Measurements from ENCODE around the gene NUDCD3.
"Not testable (repeated sequence)": the region's sequence is repeated elsewhere in the genome, so short reads cannot be mapped to it uniquely, and the experiment has no call there.

The NUDCD3 gene

DNA sequence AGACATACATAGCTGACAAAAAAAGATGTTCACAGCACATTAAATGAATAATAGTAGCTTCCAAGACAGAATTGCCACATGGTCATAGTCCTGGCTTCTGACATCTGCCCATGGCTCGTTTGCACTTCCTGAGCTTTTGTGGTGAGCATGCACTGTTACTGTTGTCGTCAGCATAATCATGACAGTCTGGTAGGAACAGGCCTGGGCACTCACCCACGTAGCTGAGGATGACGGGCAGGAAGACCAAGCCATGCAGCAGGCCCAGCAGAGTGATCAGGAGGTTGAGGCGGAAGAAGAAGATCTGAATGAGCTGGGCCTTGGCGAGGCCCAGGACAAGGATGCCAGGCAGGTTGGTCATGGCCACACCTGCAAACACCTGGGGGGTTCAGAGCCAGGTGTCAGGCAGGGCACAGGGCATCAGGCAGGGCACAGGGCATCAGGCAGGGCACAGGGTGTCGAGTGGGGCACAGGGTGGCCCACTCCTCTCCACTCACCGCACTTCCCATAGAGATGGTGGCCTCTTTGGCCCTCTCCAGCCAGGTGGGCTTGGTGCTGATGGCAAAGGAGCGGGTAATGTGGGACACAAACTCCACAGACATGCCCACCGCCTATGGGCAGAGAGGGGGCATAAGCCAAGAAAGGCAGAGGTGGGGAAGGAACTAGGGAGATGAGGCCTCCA is 25.3 kb upstream of the NUDCD3 start:
- Histone ChIP-seq H3K27me3 (replicated peaks; ENCODE audit: control insufficient read depth, insufficient read depth, low read length) (peaks cover 11% of the 10 kb centered on the region), H3K9ac (ENCODE audit: low read length) (no peak overlapping the region), H3K9me3 (ENCODE audit: control insufficient read depth, low read length) (no peaks in the 10 kb centered on the region), H3K4me3 (ENCODE audit: low read length) (no peak overlapping the region), H3K36me3 (ENCODE audit: control insufficient read depth, insufficient read depth, low read length, severe bottlenecking) (no peaks in the 10 kb centered on the region), H3K4me1 (ENCODE audit: control insufficient read depth, insufficient read depth, low read length) (no peaks in the 10 kb centered on the region)
- DNase-seq (ENCODE audit: low read depth): no peak

DNA sequence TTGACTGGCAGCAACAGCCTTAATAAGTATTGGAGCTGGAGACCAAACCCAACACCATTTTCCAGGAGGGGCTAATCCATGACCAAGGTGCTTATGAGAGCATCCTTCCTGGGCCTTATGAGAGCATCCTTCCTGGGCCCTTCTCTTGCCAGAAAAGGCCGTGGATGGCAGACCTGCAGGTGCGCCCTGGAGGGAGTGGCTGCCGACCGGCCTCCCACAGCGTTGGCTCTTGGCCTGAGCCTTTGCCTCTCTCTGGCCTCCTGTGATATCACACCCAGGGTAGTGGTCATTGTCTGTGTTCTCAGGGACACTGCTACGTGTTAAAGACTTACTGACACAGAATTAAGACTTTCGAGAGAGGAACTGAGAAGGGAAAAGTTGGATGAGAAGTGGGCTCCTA is 22.3 kb upstream of the NUDCD3 start:
- H3K27me3 ChIP-seq (replicated peaks; ENCODE audit: control insufficient read depth, insufficient read depth, low read length): peaks cover 8% of the 10 kb centered on the region
- H3K4me3 ChIP-seq (ENCODE audit: low read length): no peak overlapping the region
- DNase-seq (ENCODE audit: low read depth): no peak
- no peaks in the 10 kb centered on the region for H3K4me1 ChIP-seq (ENCODE audit: control insufficient read depth, insufficient read depth, low read length)
- H3K9me3 ChIP-seq (ENCODE audit: control insufficient read depth, low read length): peaks cover 12% of the 10 kb centered on the region
- H3K9ac ChIP-seq (ENCODE audit: low read length): no peak overlapping the region
- no peaks in the 10 kb centered on the region for H3K36me3 ChIP-seq (ENCODE audit: control insufficient read depth, insufficient read depth, low read length, severe bottlenecking)

DNA sequence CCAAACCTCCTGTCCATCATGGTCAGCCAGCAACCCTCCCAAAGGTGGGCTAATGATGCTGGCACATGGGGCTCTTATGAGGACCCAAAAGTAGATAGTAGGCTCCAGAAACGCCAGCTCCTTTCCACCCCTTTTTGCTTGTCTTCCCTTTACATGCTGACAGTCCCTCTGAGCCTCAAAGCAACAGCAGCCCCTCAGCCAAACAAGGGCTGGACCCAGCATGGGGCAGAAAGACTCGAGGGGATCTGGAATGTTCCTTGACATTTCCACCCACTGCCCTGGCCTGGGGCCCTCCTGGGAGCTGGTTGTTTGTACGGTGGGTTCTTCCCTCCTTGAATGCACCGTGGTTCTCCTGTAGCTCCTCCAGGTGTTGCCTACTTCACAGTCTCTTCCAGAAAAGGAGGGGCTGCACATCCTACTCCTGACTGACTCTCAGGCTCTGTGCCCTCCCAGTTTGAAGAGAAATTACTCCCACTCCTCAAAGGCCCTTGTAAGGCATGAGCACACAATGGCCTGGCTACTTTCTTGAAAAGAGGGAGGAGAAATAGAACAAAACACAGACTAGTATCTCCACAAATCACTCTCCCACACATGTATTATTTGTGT is 21.5 kb upstream of the NUDCD3 start:
- H3K4me1 ChIP-seq (ENCODE audit: control insufficient read depth, insufficient read depth, low read length): no peaks in the 10 kb centered on the region
- H3K9me3 ChIP-seq (ENCODE audit: control insufficient read depth, low read length): peaks cover 12% of the 10 kb centered on the region
- no peak overlapping the region for H3K4me3 ChIP-seq (ENCODE audit: low read length)
- H3K36me3 ChIP-seq (ENCODE audit: control insufficient read depth, insufficient read depth, low read length, severe bottlenecking): no peaks in the 10 kb centered on the region
- peaks cover 8% of the 10 kb centered on the region for H3K27me3 ChIP-seq (replicated peaks; ENCODE audit: control insufficient read depth, insufficient read depth, low read length)
- no peak overlapping the region for H3K9ac ChIP-seq (ENCODE audit: low read length)
- no peak for DNase-seq (ENCODE audit: low read depth)

DNA sequence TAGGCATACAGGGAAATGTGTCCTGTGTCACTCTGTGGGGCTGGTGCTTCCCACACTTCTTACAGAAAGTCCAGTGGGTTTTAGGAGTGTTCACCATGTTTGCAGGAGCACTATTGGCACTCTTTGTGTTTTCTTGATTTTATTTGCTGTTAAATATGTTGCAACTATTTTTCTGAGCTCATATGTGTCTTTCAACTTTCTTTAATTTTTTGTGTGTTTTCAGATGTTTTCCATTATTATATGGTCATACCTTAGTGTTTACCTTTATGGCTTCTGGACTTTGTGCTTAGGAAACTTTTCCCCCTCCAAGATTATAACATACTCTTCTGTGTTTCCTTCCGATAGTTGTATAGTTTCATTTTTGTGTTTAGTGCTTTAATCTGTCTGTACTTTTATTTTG is 20.8 kb upstream of the NUDCD3 start:
- no peak for DNase-seq (ENCODE audit: low read depth)
- peaks cover 12% of the 10 kb centered on the region for H3K9me3 ChIP-seq (ENCODE audit: control insufficient read depth, low read length)
- H3K4me1 ChIP-seq (ENCODE audit: control insufficient read depth, insufficient read depth, low read length): no peaks in the 10 kb centered on the region
- no peak overlapping the region for H3K9ac ChIP-seq (ENCODE audit: low read length)
- peaks cover 8% of the 10 kb centered on the region for H3K27me3 ChIP-seq (replicated peaks; ENCODE audit: control insufficient read depth, insufficient read depth, low read length)
- H3K4me3 ChIP-seq (ENCODE audit: low read length): no peak overlapping the region
- no peaks in the 10 kb centered on the region for H3K36me3 ChIP-seq (ENCODE audit: control insufficient read depth, insufficient read depth, low read length, severe bottlenecking)

DNA sequence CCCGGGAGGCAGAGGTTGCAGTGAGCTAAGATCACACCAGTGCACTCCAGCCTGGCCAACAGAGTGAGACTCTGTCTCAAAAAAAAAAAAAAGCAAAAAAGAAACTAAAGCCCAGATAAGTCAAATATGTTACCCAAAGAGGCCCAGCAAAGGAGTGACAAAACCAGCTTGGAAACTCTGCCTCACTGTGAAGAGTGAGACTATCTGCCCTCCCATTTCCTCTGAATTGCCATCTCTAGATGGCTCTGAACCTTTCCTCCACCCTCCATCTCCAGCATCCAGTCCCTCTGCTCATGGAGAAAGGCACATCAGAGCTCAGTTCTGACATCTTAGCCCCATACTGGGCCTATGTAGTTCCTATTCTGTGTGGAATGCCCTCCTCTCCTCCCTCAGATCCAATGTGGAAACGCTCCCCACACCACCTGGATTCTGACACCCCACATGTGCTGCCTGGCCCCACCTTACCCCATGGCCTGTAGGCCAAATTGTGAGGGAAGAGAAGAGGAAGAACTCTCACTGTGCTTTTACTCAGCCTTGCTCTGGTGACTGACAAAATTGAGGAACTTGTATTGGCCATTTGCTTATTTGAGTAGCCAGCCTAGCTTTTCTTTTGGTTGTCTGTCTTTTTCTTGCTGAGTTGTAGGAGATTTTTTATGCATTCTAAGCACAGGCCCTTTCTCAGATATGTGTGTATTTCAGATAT is 18.0 kb upstream of the NUDCD3 start:
- H3K4me3 ChIP-seq (ENCODE audit: low read length): no peak overlapping the region

DNA sequence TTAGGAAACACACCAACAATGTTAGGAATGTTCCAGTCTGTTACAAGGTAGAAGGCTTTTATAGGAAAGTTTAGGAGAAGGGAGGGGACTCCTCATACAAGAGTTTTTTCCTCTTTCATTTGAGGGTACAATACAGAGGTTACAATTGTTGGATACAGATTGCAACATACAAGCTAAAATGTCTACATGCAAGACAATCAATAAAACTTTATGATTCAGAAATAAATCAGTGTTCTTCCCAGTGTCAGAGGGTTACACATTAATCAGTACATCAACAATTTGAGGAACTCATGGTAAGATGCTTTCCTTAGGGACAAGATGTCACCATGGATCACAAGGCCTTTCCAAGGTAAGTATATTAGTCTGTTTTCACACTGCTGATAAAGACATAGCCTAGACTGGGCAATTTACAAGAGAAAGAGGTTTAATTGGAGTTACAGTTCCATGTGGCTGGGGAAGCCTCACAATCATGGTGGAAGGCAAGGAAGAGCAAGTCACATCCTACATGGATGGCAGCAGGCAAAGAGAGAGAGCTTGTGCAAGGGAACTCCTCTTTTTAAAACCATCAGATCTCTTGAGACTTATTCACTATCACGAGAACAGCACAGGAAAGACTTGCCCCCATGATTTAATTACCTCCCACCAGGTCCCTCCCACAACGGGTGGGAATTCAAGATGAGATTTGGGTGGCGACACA is 16.3 kb upstream of the NUDCD3 start:
- DNase-seq (ENCODE audit: low read depth); H3K36me3 ChIP-seq (ENCODE audit: control insufficient read depth, insufficient read depth, low read length, severe bottlenecking); H3K4me3 ChIP-seq (ENCODE audit: low read length); H3K27me3 ChIP-seq (replicated peaks; ENCODE audit: control insufficient read depth, insufficient read depth, low read length); H3K4me1 ChIP-seq (ENCODE audit: control insufficient read depth, insufficient read depth, low read length); H3K9ac ChIP-seq (ENCODE audit: low read length): not testable (repeated sequence)
- H3K9me3 ChIP-seq (ENCODE audit: control insufficient read depth, low read length): peaks cover 12% of the 10 kb centered on the region

More for the DNA sequence above, 18.0 kb upstream of the NUDCD3 start:
- Histone ChIP-seq H3K4me1 (ENCODE audit: control insufficient read depth, insufficient read depth, low read length) (no peaks in the 10 kb centered on the region), H3K9me3 (ENCODE audit: control insufficient read depth, low read length) (peaks cover 12% of the 10 kb centered on the region), H3K27me3 (replicated peaks; ENCODE audit: control insufficient read depth, insufficient read depth, low read length) (peaks cover 8% of the 10 kb centered on the region), H3K36me3 (ENCODE audit: control insufficient read depth, insufficient read depth, low read length, severe bottlenecking) (no peaks in the 10 kb centered on the region), H3K9ac (ENCODE audit: low read length) (no peak overlapping the region)
- no peak for DNase-seq (ENCODE audit: low read depth)

DNA sequence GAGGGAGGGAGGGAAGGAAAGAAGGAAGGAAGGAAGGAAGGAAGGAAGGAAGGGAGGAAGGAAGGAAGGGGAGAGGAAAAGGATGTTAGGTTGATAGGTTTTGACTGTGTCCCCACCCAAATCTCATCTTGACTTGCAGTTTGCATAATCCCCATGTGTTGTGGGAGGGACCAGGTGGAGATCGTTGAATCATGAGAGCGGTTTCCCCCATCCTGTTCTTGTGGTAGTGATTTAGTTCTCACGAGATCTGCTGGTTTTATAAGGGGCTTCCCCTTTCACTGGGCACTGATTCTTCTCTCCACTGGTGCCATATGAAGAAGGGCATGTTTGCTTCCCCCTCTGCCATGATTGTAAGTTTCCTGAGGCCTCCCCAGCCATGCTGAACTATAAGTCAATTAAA is 15.1 kb upstream of the NUDCD3 start:
- Histone ChIP-seq H3K9me3 (ENCODE audit: control insufficient read depth, low read length) (peaks cover 12% of the 10 kb centered on the region), H3K27me3 (replicated peaks; ENCODE audit: control insufficient read depth, insufficient read depth, low read length) (peaks cover 6% of the 10 kb centered on the region), H3K36me3 (ENCODE audit: control insufficient read depth, insufficient read depth, low read length, severe bottlenecking) (no peaks in the 10 kb centered on the region), H3K4me3 (ENCODE audit: low read length) (no peak overlapping the region), H3K4me1 (ENCODE audit: control insufficient read depth, insufficient read depth, low read length) (no peaks in the 10 kb centered on the region), H3K9ac (ENCODE audit: low read length) (no peak overlapping the region)
- DNase-seq (ENCODE audit: low read depth): no peak

DNA sequence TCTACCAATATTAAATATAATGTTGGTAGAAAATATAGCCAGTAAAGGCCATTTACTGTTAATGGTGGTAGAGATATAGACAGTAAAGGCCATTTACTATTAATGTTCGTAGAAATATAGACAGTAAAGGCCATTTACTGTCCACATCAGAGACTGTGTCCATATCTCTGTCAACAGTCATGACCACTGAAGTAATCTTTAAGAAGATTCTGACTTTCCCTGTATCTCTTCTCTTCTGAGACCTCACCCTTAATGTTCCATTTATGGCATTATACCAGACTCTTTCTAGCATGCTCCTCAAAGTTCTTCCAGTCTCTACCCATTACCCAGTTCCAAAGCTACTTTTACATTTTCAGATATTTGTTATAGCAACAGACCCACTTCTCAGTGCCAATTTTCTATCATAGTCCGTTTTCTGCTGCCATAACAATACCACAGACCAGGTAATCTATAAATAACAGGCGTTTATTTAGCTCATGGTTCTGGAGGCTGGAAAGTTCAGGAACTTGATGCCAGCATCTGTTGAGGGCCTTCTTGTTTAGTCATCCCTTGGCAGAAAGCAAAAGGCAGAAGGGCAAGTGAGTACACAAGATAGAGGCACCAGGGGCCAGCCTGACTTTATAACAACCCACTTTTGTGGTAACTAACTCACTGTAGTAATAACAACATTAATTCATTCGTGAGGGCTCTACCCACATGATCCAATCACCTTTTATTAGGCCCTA is 7.9 kb upstream of the NUDCD3 start:
- no peak for DNase-seq (ENCODE audit: low read depth)
- no peaks in the 10 kb centered on the region for H3K9me3 ChIP-seq (ENCODE audit: control insufficient read depth, low read length)
- H3K4me3 ChIP-seq (ENCODE audit: low read length): no peak overlapping the region
- no peaks in the 10 kb centered on the region for H3K4me1 ChIP-seq (ENCODE audit: control insufficient read depth, insufficient read depth, low read length)
- no peak overlapping the region for H3K9ac ChIP-seq (ENCODE audit: low read length)
- H3K27me3 ChIP-seq (replicated peaks; ENCODE audit: control insufficient read depth, insufficient read depth, low read length): peaks cover 1% of the 10 kb centered on the region
- no peaks in the 10 kb centered on the region for H3K36me3 ChIP-seq (ENCODE audit: control insufficient read depth, insufficient read depth, low read length, severe bottlenecking)

DNA sequence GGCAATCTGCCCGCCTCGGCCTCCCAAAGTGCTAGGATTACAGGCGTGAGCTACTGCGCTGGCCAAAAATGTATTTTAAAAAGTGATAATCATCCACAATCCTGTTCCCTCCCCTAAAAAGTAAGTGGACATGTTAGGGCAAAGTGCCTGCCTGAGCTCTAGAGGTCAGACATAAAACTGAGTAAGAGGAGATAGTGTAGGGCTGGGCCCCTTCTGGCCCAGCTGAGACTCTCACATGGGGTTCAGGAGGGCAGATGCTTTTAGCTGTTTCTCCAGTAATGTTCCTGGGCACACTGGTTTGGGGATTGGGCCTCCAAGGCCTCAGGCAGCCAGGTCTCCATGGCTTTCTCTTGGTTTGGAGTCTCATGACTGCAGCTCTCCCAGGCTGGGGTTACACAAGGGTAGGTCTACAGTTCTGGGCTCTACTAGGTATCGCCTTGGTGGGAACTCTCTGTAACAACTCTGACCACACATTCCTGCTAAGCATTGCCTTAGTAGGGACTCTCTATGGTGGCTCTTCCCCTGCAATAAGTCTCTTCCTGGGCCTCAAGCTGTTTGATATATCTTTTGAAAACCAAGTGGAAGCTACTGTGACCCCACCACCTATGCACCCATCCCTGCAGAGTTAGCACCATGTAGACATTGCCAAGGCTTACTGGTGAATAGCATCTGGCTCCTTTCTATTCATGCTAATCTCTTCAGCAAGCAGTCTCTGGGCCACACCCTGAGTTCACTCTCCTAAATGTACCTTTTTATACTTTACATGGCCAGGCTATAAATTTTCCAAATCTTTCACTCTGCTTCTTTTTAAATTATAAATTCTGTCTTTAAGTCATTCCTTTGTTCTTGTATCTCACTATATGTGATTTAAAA is 6.9 kb upstream of the NUDCD3 start:
- DNase-seq (ENCODE audit: low read depth): no peak
- Histone ChIP-seq H3K9me3 (ENCODE audit: control insufficient read depth, low read length) (no peaks in the 10 kb centered on the region), H3K27me3 (replicated peaks; ENCODE audit: control insufficient read depth, insufficient read depth, low read length) (no peaks in the 10 kb centered on the region), H3K36me3 (ENCODE audit: control insufficient read depth, insufficient read depth, low read length, severe bottlenecking) (no peaks in the 10 kb centered on the region), H3K4me1 (ENCODE audit: control insufficient read depth, insufficient read depth, low read length) (no peaks in the 10 kb centered on the region), H3K9ac (ENCODE audit: low read length) (no peak overlapping the region), H3K4me3 (ENCODE audit: low read length) (no peak overlapping the region)

DNA sequence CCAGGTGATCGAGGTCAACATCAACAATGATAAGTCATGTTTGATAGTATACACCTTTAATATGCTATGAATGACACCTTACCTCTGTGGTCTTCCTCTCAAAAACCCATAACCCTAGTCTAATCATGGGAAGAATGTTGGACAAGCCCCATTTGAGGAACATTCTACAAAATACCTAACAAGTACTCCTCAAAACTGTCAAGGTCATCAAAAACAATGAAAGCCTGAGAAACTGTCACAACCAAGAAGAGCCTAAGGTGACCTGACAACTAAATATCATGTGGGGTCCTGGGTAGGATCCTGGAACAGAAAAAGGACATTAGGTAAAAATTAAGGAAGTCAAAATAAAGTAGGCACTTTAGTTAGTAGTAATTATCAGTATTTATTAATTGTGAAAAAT is 5.9 kb upstream of the NUDCD3 start:
- H3K4me3 ChIP-seq (ENCODE audit: low read length): no peak overlapping the region
- no peaks in the 10 kb centered on the region for H3K36me3 ChIP-seq (ENCODE audit: control insufficient read depth, insufficient read depth, low read length, severe bottlenecking)
- no peaks in the 10 kb centered on the region for H3K4me1 ChIP-seq (ENCODE audit: control insufficient read depth, insufficient read depth, low read length)
- DNase-seq (ENCODE audit: low read depth): no peak
- no peaks in the 10 kb centered on the region for H3K9me3 ChIP-seq (ENCODE audit: control insufficient read depth, low read length)
- no peaks in the 10 kb centered on the region for H3K27me3 ChIP-seq (replicated peaks; ENCODE audit: control insufficient read depth, insufficient read depth, low read length)
- H3K9ac ChIP-seq (ENCODE audit: low read length): no peak overlapping the region

All from adipocyte (in vitro differentiated cells).